Pancreas (tissue), 10 donors: ENCODE results near the gene IPO13. TPM values are rescaled to one million over a fixed set of nuclear protein-coding genes. Genes with fewer than 3 reads are reported as not detected.

Source experiments
- ATAC-seq, 4 donors: fragments of 200-7000 bp; cut with Tn5 transposase; one replicate each; pipeline versions ENCODE4 v1.8.0 to v1.9.1; 2020; ENCODE audit warnings: mild to moderate bottlenecking in 4 of 4, moderate library complexity in 4 of 4
- DNase-seq, 6 donors: peaks; one replicate each; pipeline ENCODE4 v3.0.0-alpha.2; 2020
- FAIRE-seq: peaks from 2 replicates; lab custom pipeline; 2012; peaks lifted over from hg19 to GRCh38; lab: Jason Lieb, UNC
- H3K27ac ChIP-seq, 4 donors: fragments of 200-600 bp; sonication (generic); 1 replicate in 3 of 4; 2 replicates in 1 of 4; pipeline versions ENCODE4 v1.5.0 to v1.8.0; 2020
- H3K27me3 ChIP-seq, 4 donors: fragments of 200-600 bp; one replicate each; pipeline ENCODE4 v1.8.0; 2021
- H3K36me3 ChIP-seq, 3 donors: fragments of 200-600 bp; sonication (generic) in 1 of 3; one replicate each; pipeline versions ENCODE4 v1.5.0 to v1.8.0; 2020 to 2021
- H3K4me1 ChIP-seq, 3 donors: fragments of 200-600 bp; one replicate each; pipeline ENCODE4 v1.8.0; 2021
- H3K4me3 ChIP-seq, 4 donors: fragments of 200-600 bp; sonication (generic) in 2 of 4; one replicate each; pipeline versions ENCODE4 v1.5.0 to v1.8.0; 2020 to 2021
- H3K9me3 ChIP-seq, 4 donors: fragments of 200-600 bp; one replicate each; pipeline ENCODE4 v1.8.0; 2021
- CTCF ChIP-seq, 4 donors: fragments of 200-600 bp; sonication (generic) in 3 of 4; IDR thresholded peaks; one replicate each; pipeline versions ENCODE4 v1.5.0 to v1.8.0; 2021; ENCODE audit warnings: antibody characterized with exemption in 4 of 4
- WGBS, 2 donors: extraction: QIAGEN DNeasy Blood & Tissue Kit; methylation state at CpG; one replicate each; pipeline ENCODE4 v1.1.7; 2013; 5-methylcytosine and 5-hydroxymethylcytosine counted together
- intact Hi-C, 3 donors: fragments of 100-400 bp; cut with DNase I; formaldehyde crosslinking; loops; one replicate each; pipeline versions ENCODE4 v1.11.1 to v1.14.2; 2022
- polyA plus RNA-seq, 2 donors: library from polyadenylated mRNA; stranded (reverse); fragments of 200-250 nt; gene quantifications; one replicate each; pipeline ENCODE4 v1.2.3, GENCODE V29; 2013
- total RNA-seq, 6 donors: library from RNA; stranded (reverse); fragmentation: NEBNext Ultra II Directional in 4 of 6; extraction: Animal tissue kit (Norgen Biotek cat#: 25700) in 4 of 6; gene quantifications; one replicate each; pipeline versions ENCODE4 v1.2.1 to v1.2.4, GENCODE V29; 2021 to 2023
- donor health status: healthy with polysubstance abuse.
- donor health status: DM: no; HTN: no; CAD: no; lungs with moderate emphysema.
- donor health status: DM: no; HTN: no; CAD: no.
- donor health status: control.
- donor health status: control.
- donor health status: Bipolar disorder and iron deficiency.
- donor health status: DM: yes; HTN: yes; CAD: no.
- donor health status: DM: no; HTN: no; CAD: no.
- donor health status: DM: no; HTN: no; CAD: no.
- donor health status: DM: yes; HTN: yes; CAD: no.

Gene IPO13
- total and polyA plus RNA-seq, 8 donors: 6.7 to 24.3 (median 10.6) TPM

GRCh38 chr1:43947061-43947873, 517 bp downstream of the IPO13 start:
- no peaks in the 10 kb centered on the region for H3K27me3 ChIP-seq
- FAIRE-seq: no peak

DNA sequence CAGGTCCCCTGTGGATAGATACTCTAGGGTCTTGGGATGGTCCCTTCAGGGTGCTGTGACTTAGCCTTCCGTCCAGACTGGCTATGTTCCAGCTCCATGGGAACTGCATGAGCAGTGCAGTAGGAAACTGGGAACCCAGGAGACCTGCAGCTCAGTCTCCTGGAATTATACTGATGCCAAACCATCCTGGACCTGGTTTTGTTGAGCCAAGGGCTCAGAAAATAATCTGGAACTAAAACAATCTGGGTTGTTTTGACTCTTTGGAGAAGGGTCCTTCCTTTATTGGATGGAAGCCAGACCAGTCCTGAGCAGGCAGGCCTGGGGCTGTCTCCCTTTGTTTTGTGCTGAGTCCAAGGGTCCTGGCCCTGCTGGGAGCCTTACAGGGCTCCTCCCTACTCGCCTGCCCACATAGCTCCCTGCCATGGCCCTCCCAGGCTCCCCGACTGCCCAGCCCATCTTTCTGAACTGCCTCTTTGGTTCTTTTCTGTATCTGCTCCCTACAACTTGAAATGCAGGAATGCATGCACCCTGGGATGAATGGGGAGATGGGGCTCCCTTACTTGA, 1.2 kb downstream of the IPO13 start:
- Histone ChIP-seq H3K36me3 (no peaks in the 10 kb centered on the region), H3K4me3 (peak overlapping the region in 3 of 4 donors; percentile 55 to 78 (median 65)), H3K27me3 (no peaks in the 10 kb centered on the region), H3K9me3 (no peaks in the 10 kb centered on the region), H3K4me1 (peaks cover 8 to 28% (median 18%) of the 10 kb centered on the region in 3 donors), H3K27ac (no peak overlapping the region)
- ATAC-seq (no peak), FAIRE-seq (no peak), DNase-seq (no peak)
- intact Hi-C loops: no loop called here
- no peak for TF ChIP-seq CTCF (IDR thresholded peaks at IDR 0.05)
- WGBS, 2 donors: 27 to 35% methylated on average over 3 of the region's 3 CpGs

More at GRCh38 chr1:43947061-43947873, 517 bp downstream of the IPO13 start:
- Histone ChIP-seq H3K4me3 (peak overlapping the region; percentile 55 to 81 (median 72)), H3K36me3 (no peaks in the 10 kb centered on the region), H3K27ac (peak overlapping the region; percentile 93 to 100 (median 96)), H3K9me3 (no peaks in the 10 kb centered on the region), H3K4me1 (peaks cover 8 to 28% (median 18%) of the 10 kb centered on the region in 3 donors)
- DNase-seq: peak in 2 of 6 donors; percentile 58 to 66
- TF ChIP-seq CTCF (IDR thresholded peaks at IDR 0.05): no peak
- no peak for ATAC-seq
- intact Hi-C loops: no loop called here
- WGBS, 2 donors: 3% methylated on average over 19 to 27 of the region's 27 CpGs

DNA sequence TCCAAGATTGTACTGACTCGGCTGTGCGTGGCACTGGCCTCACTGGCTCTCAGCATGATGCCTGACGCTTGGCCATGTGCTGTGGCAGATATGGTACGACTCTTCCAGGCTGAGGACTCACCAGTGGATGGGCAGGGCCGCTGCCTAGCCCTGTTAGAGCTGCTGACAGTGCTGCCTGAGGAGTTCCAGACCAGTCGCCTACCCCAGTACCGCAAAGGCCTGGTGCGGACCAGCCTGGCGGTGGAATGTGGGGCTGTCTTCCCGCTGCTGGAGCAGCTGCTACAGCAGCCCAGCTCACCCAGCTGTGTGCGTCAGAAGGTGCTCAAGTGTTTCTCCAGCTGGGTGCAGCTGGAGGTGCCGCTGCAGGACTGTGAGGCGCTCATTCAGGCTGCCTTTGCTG, 2.9 kb downstream of the IPO13 start:
- no peaks in the 10 kb centered on the region for H3K36me3 ChIP-seq
- H3K27ac ChIP-seq: no peak overlapping the region
- H3K27me3 ChIP-seq: no peaks in the 10 kb centered on the region
- DNase-seq (peak in 1 of 6 donors; percentile 40), ATAC-seq (no peak), FAIRE-seq (no peak)
- H3K4me3 ChIP-seq: no peak overlapping the region
- WGBS, 2 donors: 89 to 92% methylated on average over 13 of the region's 13 CpGs
- intact Hi-C loops: no loop called here
- no peaks in the 10 kb centered on the region for H3K9me3 ChIP-seq
- TF ChIP-seq CTCF (IDR thresholded peaks at IDR 0.05): no peak
- H3K4me1 ChIP-seq: peaks cover 8 to 26% (median 18%) of the 10 kb centered on the region in 3 donors

GRCh38 chr1:43951021-43951985, 4.6 kb downstream of the IPO13 start:
- Histone ChIP-seq H3K9me3 (no peaks in the 10 kb centered on the region), H3K27me3 (no peaks in the 10 kb centered on the region), H3K4me3 (no peak overlapping the region), H3K4me1 (peaks cover 4 to 15% (median 9%) of the 10 kb centered on the region in 3 donors), H3K36me3 (no peaks in the 10 kb centered on the region), H3K27ac (no peak overlapping the region)
- no peak for TF ChIP-seq CTCF (IDR thresholded peaks at IDR 0.05)
- no peak for DNase-seq
- no peak for ATAC-seq
- WGBS, 2 donors: 84 to 90% methylated on average over 4 of the region's 4 CpGs
- intact Hi-C loops: no loop called here
- FAIRE-seq: no peak
